CD4-positive, alpha-beta T cell treated with Interleukin-2 at 100 ng/mL for 4 hours (primary cell): ENCODE data around the gene SNX33.
"Not testable (repeated sequence)": the region's sequence is repeated elsewhere in the genome, so short reads cannot be mapped to it uniquely, and the experiment has no call there.

Experiments used
- DNase-seq: peaks from one replicate; pipeline ENCODE4 v3.0.0-alpha.2; 2020; ENCODE audit warnings: low spot score

SNX33 gene

DNA sequence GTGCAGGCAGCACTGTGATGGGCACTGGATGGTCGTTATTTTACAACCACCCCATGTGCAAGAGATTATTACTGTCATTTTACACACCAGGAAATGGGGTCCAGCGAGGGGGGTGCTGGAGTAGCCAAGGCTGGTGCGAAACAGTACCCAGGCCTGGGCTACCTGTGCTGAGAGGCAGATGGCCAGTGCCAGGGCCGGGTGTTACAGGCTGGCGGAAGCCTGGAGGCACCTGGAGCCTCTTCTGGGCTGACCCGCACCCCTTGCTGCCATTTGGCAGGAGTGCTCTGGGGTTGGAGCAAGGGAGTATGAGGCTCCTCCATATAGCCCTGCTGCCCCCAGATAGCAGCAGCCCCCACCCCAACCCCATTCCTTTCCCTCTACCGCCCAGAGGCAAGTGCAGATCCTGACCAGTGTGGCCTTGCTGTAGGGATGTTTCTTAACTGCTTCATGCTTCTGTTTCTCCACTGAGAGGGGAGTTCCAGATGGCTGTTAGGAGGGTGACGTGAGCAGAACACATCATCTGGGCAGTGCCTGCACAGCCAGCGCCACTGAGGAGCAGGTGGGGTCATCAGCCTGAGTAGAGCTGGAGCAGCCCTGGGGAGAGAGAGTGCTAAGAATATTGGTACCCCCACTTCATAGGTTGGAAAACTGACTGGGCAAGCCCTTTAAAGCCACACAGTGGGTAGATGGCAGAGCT is 15.3 kb downstream of the SNX33 start:
- DNase-seq = no peak

DNA sequence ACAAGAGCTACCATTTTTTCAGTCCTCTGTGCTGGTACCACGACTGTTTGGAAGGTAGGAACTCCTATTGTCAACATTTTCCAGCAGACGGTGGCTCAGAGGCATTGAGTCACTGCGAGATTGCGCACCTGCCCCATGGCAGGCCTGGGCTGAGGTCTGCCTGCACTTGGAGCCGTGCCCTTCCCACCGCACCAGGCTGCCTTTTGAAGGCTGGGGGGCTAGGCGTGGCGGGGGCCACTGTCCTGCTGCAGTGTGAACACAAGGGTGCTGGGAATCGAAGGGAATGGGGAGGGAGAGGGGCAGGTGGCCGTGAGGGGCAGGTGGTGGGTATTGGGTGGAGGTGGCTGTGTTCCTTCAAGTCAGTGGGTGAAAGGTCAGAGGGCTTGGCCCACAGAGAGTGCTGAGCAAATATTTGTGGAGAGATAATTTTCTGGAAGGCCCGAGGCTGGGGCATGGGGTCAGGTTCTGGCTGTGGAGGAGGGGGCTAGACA is 16.3 kb downstream of the SNX33 start:
- DNase-seq = no peak

DNA sequence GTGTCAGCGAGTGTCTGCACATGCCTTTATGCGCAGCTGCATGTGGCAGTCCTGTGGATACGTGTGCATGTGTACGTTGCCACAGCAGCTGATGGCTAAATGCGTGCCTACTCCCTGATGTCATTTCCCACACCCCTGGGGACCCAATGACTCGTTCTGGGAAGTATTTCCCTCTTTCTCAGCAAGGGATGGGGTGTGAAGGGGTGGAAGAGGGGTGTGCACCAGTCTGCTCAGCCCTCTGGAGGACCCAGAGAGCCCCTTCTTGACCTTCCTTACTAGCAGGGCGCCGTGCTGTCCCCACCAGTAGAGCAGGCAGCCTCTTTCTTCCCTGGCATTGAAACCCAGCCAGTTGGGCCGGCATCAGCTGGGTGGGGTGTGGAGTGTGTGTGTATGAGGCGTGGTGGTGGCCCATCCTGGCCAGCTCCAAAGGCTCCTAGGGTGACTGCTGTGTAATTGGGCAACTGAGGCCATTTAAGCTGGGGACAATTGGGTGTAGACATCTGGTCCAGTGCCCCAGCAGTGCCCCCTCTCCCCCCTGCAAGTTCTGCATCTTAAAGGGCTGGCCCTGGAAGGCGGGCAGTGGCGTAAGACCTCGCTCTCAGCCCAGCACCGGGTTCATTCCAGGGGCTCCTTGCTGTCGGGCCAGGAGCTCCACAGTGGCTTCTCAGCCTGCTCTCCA is 19.2 kb downstream of the SNX33 start:
- no peak for DNase-seq

GRCh38 chr15:75669191-75669878 is 21.6 kb downstream of the SNX33 start:
- DNase-seq = no peak

DNA sequence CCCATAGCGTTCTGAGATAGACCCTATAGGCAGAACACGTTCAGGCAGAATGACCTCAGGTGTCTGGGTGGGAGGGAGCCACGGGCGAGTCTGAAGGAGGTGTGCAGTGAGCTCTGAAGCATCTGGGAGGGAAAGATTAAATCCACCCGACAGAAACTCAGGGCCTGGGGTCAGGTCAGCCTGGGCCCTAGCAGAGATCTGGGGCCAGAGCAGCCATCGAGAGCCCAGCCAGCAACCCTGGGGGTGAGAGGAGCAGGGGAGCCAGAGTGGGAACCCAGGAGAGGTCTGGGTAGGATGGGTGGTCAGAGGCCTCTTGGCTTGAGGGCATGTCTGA is 22.1 kb downstream of the SNX33 start:
- DNase-seq = no peak

DNA sequence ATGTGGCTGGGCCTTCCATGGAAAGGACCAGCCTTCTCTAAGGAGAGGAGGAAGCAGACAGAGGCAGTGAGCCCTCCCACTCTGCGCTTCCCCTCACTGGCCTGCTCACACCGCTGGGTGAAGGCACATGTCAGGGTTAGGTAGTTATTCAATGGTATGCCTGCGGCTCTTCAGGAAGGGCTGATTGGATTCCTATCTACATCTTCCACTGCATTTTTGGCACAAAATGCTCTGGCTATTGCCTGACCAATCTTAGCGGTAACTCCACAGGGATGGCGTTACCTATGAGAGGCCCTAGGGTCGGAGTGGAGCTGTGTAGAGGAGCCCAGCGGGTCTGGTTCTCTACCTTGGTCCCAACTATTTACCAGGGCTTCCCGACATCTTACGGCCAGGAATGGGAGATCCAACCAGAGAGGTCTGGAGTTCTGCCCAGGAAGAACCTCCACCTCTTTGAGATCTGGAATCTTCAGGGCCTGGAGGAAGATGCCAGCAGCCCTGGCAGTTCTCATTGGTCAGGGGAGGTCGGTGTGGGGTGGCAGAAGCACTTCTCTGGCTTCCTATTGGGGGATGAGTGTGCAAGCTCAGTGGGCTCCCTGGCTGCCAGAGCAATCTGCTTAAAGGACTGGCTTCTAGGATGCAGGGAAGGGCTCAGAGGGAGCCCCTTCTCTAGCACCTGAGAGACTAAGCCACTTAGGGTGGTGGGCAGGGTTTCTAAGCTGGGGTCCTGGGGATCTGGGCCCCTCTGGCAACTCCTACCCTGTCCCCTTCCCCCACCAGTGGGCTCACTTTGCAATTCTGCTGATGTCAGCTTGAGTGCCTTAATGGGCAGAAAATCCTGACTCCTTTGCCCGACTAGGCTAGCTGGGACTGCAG is 24.3 kb downstream of the SNX33 start:
- DNase-seq = no peak

DNA sequence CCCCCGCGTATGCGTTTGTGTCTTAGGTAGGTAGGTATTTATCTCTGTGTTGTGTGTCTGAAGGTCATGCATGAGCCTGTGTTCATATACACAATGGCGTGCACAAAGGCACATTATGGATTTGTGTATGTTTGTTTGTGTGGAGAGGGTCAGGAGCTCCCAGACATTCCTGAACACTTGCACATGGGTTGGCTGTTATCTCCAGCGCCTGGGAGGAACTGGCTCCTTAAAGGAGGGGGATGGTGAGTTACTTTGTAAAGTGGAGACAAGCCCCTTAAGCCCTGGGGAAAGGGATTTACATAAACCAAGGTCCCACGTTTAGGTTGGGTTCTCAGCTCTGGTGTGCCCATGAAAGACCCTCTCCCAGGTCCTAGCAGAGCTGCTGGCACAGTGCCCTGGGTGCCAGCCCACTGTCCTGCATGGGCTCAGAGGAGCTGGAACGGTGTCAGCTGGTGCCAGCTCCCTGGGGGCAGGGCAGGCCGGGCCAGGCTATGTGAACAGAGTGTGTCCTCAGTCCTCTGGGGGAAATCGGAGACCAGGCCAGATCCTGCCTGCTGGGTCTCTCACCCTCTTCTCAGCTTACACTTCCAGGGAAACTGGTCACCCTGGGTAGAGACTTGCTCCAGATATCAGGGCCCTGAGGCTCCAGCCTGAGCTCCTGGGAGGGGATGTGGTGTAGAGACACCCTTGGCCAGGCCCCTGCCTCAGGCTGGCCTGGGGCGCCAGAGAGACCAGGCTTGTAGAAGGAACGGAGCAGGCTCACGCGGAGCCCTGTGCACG is 25.1 kb downstream of the SNX33 start:
- DNase-seq = no peak

- DNase-seq = no peak
These were observed 25.9 kb downstream of the SNX33 start for GRCh38 chr15:75673426-75674235.

GRCh38 chr15:75674366-75674765 is 26.7 kb downstream of the SNX33 start:
- no peak for DNase-seq

GRCh38 chr15:75675579-75676404 is 28.1 kb downstream of the SNX33 start:
- DNase-seq = no peak

DNA sequence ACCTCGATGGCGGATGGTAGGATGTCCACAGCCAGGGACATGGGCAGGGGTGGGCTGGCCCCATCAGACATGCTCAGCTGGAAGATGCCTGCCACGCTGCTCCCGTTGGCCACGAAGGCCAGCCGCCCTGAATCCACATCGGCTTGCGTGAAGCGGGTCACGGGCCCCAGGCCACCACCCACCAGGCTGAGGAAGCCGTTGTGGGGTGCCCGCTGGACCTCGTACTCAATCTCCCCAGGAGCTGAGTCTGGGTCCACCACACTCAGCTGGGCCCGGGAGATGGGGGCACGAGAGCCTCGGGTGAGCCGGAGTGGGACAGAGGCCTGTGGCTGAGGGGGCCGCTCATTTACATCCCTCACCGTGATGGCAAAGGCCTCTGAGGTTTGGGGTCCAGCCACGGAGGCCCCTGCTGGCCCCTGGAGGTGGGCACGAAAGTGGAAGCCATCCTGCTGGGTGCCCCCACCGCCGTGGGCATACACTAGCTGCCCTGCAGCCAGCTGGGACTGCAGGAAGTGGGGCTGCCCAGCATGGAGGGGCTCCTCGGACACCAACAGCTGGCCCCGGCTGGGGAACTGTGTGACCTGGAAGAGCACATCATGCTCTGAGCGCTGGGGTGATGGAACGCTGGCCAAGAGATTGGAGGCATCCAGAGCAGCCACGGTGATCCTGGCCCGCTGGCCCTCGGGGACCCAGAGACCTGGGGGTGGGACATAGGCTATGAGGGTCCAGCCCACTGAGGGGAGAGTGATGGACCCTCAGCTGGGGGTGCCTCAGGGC is 29.2 kb downstream of the SNX33 start:
- DNase-seq = no peak

DNA sequence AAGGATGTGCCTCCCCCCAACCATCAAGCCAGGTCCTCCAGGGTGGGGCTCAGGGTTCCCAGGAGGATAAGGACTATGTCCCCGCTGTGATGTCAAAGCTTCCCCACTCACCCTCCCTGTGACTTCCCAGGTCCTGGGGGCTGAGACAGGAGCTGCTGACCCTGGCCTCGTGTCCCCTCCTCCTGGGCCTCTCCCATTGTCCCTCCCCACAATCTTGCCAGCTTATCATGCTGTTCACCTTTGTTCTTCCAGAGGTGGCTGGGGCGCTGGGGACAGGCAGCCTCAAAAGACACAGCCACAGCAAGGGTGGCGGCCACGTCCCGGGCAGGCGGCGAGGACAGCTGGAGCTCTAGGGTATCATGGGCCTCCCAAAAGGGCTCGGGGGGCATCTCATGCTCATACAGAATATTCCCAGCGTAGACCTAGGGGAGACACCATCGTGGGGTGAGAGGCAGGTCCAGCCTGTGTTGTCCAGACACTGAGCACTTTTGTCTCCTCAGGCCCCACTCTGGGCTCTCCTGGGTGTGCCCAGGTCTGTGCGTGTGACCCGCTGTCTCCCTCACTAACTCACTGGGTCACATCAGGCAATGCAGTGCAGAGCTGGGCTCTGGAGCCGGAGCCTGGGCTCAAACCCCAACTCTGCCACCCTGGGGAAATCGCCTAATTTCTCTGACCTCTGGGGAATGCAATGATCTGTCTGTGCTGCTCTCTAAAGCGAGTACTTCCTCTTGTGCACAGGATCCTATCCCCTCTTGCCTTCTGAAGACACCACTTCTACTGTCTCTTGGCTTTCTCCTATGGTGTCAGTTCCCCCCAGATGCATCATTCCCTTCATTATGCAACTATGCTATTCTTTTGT is 30.0 kb downstream of the SNX33 start:
- no peak for DNase-seq

GRCh38 chr15:75678324-75678690 is 30.6 kb downstream of the SNX33 start:
- not testable (repeated sequence) for DNase-seq

DNA sequence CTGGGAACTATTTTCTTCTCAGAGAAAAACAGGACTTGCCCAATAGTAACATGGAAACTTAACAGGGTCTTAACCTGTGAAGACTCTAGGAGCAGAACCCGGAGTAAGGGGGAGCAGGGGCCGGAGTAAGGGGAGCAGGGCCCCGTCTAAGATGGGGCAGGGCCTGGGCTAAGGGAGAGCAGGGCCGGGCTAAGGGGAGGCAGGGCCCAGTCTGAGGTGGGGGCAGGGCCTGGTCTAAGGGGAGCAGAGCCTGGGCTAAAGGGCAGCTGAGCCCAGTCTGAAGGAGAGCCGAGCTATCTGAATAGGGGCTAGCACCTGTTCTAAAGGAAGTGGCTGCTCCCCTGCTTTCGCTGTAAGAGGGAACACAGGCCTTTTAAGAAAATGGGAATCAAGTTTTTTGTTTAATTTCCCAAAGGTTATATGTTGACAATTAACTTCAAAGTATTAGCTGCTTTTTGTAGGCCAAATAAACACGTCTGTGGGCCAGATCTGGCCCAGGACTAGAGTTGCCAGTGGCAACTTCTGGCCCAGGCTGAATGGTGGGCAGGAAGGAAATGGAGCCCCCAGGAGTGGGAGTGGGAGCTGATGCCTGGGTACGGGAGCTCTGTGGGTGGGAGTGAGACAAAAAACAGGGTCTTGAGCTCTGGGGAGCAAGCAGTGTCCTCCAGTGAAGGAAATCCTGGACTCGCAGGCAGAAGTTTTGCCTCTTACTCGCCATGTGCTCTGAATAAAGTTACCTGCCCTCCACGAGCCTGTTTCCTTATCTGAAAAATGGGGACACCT is 32.5 kb downstream of the SNX33 start:
- no peak for DNase-seq

- DNase-seq = no peak
These were observed 34.7 kb downstream of the SNX33 start for GRCh38 chr15:75682181-75683135.
